ENCODE data around the gene CCDC85C.

GRCh38 chr14:99475179-99475578 is 128.8 kb downstream of the CCDC85C start:
- TF ChIP-seq CTCF (IDR thresholded peaks at IDR 0.05) (no peak), POLR2A (IDR thresholded peaks at IDR 0.05) (no peak), EP300 (IDR thresholded peaks at IDR 0.05) (no peak)

Measured in ovary (tissue), 3 donors.